Transverse colon (tissue), 4 donors: Measurements from ENCODE around the gene ADM2.

ENCODE experiments used
- EP300 ChIP-seq: sonication (generic); formaldehyde crosslinking; IDR thresholded peaks from one replicate; pipeline ENCODE4 v1.6.1; 2017; ENCODE audit warnings: antibody characterized with exemption, low read depth
- POLR2A ChIP-seq: fragments of 450-650 bp; IDR thresholded peaks from one replicate; pipeline ENCODE4 v1.6.1; 2016; ENCODE audit warnings: antibody characterized with exemption, mild to moderate bottlenecking, moderate library complexity
- POLR2AphosphoS5 ChIP-seq, 3 donors: sonication (generic); formaldehyde crosslinking; IDR thresholded peaks; one replicate each; pipeline ENCODE4 v1.6.1; 2016; ENCODE audit warnings: antibody characterized with exemption in 3 of 3
- TF ChIP-seq, protein P1 (sequence below), 5 experiments: fragments of 200-600 bp in 3 of 5; fragments of 450-650 bp in 2 of 5; sonication (generic) in 3 of 5; IDR thresholded peaks; 1 replicate in 2 of 5; 2 replicates in 3 of 5; pipeline ENCODE4 v1.5.1; 2016 to 2017; ENCODE audit warnings: antibody characterized with exemption in 5 of 5, inconsistent platforms in 3 of 5, mild to moderate bottlenecking in 2 of 5, moderate library complexity in 1 of 5

DNA sequence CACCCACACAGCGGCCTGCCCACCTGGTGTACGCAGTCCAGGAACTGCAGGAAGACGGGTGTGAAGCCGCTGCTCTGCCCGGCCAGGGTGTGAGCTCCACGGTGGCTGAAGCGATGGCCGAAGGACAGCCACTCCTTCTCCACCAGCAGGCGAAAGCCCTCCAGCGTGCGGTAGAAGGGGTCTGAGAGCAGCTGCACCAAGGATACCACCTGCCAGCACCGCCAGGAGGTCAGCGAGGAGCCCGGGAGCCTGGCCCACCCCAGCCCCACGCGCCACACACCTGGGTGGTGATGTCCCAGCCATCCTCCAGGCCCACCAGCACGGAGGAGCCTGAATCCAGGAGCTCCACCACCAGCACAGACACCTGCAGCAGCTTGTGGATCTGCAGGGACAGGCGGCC is 26.1 kb upstream of the ADM2 start:
- TF ChIP-seq, protein P1, sequence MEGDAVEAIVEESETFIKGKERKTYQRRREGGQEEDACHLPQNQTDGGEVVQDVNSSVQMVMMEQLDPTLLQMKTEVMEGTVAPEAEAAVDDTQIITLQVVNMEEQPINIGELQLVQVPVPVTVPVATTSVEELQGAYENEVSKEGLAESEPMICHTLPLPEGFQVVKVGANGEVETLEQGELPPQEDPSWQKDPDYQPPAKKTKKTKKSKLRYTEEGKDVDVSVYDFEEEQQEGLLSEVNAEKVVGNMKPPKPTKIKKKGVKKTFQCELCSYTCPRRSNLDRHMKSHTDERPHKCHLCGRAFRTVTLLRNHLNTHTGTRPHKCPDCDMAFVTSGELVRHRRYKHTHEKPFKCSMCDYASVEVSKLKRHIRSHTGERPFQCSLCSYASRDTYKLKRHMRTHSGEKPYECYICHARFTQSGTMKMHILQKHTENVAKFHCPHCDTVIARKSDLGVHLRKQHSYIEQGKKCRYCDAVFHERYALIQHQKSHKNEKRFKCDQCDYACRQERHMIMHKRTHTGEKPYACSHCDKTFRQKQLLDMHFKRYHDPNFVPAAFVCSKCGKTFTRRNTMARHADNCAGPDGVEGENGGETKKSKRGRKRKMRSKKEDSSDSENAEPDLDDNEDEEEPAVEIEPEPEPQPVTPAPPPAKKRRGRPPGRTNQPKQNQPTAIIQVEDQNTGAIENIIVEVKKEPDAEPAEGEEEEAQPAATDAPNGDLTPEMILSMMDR (IDR thresholded peaks at IDR 0.05): no peak
- TF ChIP-seq POLR2AphosphoS5 (IDR thresholded peaks at IDR 0.05): no peak
- no peak for TF ChIP-seq EP300
- no peak for TF ChIP-seq POLR2A
